HG02943 (cell line): Measurements from ENCODE around the gene MAN1A2.
"Not testable (repeated sequence)": the region's sequence is repeated elsewhere in the genome, so short reads cannot be mapped to it uniquely, and the experiment has no call there.

ENCODE experiments used
- ATAC-seq: cut with Tn5 transposase; IDR thresholded peaks from one replicate; pipeline ENCODE4 v1.9.1; 2021; ENCODE audit warnings: mild to moderate bottlenecking, low read depth, moderate library complexity; ENCODE audit not compliant: unreplicated experiment

Gene MAN1A2

DNA sequence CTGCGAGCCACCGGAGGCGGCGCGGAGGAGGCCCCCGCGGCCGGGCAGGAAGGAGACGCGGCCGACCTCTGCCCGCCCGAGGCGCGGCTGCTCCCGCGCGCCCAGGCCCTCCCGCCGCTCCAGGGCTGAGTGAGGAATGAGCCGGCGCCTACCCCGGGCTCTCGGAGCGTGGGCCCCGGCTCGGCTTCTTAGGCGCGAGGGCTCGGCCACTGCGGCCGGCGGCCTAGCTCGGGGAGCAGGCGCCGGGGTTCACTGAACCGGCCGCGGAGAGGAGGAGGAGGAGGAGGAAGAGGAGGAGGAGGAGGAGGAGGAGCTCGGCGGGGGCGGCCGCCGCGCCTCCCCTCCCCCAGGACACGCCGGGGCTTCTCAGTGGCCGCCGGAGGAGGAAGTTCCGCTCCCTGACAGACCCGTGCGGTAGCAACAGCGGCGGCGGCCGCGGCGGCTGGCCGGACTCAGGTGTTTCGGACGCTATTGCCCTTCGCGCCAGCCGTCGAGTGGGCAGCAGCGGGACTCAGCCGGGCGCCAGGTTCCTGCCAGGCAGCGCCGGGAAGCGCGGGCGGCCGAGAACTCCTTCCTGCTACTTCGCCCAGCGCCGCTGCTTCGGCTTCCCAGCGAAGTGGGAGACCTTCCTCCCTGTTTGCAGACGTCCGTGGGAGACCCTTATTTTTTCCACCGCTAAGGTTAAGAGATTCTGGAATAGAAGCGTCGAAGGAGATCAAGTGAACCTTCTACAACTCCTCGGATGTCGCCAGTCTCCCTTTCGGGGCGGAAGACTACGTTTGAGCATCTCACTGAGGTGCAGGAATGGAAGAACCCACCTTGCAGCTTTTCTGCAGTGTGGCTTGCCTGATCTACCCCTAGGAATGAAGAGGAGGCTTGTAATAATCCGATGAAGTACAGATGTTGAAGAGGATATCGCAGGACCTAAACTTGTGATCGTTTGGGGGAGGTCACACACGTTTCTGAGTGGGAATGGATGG is at the start of gene MAN1A2:
TSS of gene MAN1A2 (plus strand) at position 404 of the 980 bp plus-strand sequence. CDS start 735 bp downstream, outside the sequence.
- ATAC-seq = peak; percentile 65

DNA sequence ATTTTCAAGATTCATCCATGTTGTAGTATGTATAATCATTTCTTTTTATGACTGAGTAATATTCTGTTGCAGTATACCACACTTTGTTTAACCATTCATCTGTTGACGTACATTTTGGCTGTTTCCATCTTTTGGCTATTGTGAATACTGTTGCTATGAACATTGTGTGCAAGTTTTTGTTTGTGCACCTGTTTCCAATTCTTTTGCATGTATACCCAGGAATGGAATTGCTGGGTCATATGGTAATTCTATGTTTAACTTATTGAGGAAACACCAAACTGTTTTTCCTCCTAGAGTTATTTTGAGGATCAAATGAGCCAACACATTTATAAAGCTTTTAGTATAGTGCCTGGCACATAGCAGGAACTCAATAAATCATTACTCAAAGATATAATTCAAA is 49.2 kb upstream of the MAN1A2 start:
- ATAC-seq = no peak

DNA sequence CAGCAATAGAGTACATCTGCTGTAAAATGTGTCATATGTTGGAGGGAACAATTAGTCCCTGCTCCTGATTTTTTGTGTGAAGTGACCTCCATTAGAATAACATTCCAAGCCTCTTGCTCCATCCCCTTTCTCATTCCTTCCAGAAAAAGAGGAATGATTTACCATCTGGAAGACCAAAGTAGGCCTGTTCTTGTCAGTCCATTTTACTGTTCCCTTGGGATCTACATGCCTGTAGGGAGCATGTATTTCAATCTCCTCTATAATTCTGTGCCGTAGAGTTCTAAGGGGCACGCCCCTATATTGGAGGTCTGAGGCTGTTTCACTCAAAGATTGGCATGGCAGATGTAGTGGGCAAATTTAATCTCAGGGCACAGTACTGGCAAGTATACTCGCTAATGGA is 48.8 kb upstream of the MAN1A2 start:
- no peak for ATAC-seq

DNA sequence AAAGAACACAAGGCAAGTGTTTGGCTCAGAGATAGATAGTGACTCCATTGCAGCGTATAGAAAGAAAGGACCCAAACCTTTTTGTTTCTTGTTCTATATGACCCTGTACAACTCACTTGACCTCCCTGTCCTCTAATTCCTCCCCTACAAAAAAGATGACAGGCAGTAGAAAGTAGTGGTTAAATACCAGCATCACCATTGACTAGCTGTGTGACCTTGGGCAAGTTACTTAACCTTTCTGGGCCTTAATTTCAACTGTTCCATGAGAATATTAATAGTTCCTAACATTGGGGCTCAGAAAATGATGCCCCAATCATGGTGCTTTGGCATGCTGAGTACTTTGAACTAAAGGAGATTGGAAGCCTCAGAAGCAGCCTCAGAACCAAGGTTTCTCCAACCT is 46.7 kb upstream of the MAN1A2 start:
- no peak for ATAC-seq

DNA sequence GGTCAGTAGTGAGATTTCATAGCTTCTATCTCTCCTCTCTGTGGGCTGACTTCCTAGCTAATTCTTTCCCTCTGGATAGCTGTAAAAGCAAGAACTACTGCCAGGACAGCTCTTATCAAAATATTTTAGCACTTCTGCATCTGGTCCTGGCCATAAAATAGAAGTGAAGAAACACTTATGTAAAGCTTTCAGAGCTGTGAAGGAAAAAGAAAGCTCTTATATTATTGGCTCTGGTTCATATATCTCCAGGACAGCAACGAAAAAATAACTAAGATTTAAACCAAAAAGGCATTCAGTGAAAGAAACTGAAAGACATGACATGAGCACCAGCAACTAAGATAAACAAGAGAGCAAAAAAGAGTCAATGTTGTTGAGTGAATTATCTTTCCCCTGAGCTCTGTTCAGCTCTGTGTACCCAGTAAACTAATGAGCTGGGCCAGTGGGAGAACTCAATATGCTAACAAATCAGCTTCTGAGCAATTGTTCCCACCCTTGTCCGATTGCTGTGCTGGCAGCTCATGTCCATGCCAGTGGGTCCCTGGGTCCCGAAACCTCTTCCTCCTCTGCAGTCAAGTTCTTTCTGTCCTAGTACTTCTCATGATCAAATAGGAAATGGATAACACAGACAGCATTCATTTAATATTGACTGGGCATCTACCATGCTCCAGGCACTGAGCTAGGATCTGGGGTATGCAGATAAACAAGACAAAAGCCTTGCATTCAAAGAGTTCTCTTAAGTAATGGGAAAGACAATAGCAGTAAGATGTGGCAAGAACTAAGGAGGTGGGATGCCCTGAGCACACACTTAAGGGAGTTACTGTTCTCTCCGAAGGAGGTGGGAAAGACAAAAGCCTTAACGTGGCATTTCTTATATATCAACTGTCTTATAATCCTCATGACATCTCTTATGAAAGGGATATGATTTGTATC is 45.3 kb upstream of the MAN1A2 start:
- ATAC-seq = no peak

DNA sequence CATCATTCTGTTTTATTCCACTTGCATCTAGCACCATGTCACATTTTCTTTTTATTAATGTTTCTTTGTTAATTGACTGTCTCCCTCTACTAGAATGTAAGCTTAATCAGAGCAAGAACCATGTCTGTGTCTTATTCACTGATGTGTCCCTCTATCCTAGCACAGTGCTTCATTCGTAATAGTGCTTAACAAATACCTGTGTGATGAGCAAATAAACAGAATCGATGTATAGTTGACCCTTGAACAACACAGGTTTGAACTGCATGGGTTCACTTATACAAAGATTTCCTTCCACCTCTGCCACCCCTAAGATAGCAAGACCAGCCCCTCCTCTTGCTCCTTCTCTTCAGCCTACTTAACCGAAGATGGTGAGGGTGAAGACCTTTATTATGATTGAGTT is 42.9 kb upstream of the MAN1A2 start:
- ATAC-seq = no peak

DNA sequence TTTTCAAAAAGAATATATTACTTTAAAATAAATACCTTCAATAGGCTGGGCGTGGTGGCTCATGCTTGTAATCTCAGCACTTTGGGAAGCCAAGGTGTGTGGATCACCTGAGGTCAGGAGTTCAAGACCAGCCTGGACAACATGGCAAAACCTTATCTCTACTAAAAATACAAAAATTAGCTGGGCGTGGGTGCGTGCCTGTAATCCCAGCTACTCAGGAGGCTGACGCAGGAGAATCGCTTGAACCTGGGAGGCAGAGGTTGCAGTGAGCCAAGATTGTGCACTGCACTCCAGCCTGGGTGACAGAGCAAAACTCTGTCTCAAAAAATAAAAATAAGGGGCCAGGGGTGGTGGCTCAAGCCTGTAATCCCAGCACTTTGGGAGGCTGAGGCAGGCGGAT is 41.2 kb upstream of the MAN1A2 start:
- not testable (repeated sequence) for ATAC-seq

DNA sequence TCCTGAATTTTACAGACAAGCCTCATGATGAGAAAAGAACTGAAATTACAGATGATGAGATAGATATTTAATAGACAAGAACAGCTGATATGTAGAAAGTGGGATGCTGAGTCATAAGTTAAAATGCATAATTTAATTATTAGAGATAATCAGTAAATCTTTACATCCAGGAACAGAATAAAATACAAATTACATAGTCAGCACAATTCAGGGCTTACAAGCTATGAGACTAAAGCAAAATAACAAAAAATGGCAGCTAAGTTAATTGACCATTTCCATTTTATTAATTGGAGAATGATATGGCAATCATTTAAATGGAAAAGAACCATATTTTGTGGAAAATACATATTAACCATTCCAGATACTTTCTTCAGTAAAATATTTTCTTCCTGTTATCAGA is 40.2 kb upstream of the MAN1A2 start:
- no peak for ATAC-seq

DNA sequence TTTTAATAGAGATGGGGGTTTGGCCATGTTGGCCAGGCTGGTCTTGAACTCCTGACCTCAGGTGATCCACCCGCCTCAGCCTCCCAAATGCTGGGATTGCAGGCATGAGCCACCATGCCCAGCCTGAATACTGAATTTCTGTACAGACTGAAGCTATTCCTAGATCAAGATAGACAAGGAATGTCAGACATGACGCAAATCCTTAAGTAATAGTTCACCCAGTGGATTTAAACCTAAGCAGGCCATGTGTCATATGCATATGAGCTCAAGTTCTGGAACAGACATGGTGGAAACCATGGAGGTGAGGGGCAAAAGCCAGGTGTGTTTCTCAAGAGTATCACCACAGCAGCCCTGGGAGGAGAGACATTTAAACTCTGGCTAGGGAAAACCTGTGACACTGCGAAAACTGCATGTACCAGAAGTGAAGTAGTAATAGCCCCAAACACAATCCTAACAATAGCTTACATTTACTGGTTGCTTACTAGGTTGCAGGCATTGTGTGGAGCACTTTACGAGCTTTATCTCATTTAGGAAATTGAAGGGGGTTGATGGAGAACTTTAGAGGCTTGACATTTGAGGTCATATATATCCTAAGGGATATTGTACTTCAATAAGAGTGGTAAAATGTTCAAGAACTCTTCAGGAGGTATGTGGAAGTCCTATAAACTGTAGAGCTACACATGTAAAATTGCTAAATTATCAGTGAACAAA is 31.7 kb upstream of the MAN1A2 start:
- no peak for ATAC-seq

DNA sequence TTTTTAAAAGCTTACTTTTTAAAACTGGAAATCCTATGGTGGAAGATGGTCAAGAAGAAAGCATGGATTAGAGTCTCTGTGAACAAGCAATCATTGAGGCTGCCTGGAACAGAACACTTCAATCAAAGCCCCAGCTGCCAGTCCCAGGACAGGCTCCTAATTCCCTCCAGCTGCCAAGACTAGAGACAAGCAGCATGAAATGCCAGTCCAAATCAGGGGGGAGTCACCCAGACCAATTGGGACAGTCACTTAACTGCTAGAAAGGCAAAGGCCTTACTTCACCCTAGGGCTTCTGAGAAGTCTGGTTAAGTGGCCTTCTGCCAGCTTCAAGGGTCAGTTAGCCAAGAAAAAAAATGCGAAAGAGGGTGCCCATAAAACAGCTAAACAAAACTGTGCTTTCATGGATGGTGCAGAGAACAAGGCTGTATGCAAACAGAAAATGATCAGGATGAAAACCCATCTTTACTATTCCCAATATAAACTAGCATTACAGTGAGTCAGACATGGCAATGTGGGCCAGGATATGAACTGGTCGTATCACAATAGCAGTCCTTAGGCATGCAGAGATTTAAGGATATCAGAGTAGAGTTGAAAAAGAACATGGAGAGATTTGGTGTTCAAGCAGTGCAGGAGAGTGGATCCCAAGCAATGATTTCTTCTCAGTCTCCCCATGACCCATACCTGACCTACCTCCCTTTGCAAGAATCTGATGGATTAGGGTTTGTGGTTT is 31.0 kb upstream of the MAN1A2 start:
- no peak for ATAC-seq

DNA sequence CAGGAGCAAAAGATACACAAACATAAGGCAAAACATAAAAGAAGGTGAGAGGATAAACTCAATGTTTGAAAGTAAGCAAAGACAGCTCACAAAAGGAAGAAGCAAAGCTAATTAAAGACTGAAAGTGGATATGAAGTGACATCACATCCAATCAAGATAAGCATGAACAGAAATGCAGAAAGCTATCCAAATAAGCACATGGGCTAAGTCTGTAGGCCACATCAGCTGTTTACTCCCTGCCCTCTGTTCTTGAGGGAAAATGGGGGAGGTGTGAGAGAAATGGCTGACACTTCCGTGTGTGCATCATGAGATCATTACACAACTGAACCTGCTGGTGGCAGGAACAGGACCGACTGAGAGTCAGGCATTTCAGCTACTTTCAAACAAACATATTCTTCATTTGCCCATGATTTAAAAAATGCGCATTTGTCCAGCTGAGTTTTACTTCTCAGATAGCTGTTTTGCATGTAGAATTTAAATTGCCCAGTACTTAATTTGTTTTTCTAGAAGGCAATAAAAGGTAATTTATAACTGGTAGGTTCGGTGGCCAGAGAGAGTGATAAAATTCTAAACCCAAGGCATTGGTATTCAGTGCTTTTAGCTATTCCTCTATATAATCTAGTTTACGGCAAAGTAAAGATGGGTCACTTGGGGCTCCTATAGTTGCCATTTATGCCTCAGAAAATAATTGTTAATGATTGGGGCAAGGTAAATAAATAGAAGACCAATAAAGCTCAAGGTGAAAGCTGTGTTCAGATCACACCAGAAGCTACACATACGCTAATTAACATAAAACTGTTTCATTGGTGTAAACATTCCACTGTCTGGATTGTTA is 27.2 kb upstream of the MAN1A2 start:
- ATAC-seq = no peak

DNA sequence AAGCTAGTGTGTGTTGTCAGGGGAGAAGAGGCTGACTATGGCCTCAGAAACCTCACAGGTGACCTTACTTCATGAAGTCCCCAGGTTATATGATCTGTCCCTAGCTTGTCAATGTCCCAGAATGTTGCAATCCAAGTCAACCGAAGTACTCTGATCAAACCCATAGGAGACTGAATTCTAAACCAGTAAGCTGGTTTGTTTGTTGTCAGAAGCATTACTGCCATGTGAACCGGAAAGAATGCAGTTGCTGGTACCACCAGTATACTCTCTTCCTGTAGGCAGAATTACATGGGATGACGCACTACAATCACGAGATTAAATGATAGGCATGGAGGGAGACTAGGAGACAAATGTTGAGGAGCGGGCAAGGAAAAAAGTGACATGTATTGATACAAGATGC is 26.1 kb upstream of the MAN1A2 start:
- ATAC-seq = no peak

DNA sequence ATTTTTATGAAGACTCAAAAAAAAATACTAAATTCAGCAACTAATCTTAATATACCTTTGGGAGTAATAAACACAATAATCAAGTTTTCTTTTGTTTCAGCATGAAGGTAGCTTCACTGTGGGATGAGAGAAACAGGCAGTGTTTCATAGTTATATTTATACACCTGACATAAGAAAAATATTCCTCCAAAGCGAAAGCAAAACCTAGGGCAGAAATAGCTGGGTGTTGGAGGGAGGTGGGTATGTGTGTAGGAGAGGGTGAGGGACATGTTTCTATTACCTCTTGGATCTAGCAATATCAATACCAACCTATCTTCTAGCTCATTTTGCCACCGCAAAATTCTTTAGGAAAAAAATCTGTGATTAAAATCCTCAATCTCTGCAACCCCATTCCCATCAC is 24.9 kb upstream of the MAN1A2 start:
- ATAC-seq = no peak

DNA sequence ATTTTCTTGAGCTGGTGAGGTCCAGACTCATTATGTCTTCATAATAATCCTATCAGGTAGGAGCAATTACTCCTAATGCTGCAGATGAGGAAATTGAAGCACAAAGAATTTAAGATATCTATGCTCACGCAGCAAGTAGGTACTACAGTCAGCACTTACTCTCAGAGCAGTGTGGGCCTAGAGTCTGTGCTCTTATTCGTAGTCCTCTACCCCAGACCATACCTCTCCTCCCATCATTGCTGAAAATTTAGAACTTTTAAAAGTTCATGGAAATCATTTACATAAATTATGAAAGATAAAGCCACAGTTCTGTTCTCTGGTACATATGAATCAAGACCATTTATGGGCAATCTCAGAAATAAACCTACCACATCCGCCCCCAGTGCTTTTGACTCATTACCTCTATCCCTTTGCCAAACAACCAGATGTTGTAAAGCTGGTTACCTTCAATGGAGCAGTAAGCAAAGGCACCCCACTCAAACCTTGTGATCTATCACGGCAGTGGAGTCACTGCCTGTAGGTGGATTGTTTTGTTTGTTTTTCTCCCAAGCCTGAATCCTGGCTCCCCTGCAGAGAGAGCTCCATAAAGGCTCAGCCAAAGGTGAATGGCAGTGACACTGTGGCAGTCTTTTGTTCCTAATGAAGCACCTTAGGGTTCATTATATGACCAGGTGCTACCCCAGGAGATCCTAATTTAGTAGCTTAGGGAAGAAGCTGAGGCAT is 20.9 kb upstream of the MAN1A2 start:
- no peak for ATAC-seq

DNA sequence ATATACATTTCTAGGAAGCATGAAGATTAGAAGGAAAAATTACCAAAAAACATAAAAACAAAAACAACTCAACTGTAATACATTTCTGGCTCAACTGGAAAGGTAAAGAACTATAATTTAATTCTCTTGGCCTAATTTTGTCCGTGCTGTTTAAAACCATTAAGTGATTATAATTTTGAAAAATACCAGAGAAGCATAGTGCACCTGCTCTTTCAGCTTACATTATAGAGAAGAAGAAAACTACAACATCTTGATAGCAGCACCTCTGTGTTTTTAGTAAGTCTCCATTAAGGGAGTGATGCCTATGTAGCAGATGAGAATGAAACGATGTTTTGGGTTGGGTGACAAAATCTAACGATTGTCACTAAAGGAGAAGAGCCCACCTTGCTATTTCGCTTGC is 19.3 kb upstream of the MAN1A2 start:
- ATAC-seq = no peak

DNA sequence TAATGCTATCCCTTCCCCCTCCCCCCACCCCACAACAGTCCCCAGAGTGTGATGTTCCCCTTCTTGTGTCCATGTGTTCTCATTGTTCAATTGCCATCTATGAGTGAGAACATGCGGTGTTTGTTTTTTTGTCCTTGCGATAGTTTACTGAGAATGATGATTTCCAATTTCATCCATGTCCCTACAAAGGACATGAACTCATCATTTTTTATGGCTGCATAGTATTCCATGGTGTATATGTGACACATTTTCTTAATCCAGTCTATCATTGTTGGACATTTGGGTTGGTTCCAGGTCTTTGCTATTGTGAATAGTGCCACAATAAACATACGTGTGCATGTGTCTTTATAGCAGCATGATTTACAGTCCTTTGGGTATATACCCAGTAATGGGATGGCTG is 14.6 kb upstream of the MAN1A2 start:
- ATAC-seq = not testable (repeated sequence)

DNA sequence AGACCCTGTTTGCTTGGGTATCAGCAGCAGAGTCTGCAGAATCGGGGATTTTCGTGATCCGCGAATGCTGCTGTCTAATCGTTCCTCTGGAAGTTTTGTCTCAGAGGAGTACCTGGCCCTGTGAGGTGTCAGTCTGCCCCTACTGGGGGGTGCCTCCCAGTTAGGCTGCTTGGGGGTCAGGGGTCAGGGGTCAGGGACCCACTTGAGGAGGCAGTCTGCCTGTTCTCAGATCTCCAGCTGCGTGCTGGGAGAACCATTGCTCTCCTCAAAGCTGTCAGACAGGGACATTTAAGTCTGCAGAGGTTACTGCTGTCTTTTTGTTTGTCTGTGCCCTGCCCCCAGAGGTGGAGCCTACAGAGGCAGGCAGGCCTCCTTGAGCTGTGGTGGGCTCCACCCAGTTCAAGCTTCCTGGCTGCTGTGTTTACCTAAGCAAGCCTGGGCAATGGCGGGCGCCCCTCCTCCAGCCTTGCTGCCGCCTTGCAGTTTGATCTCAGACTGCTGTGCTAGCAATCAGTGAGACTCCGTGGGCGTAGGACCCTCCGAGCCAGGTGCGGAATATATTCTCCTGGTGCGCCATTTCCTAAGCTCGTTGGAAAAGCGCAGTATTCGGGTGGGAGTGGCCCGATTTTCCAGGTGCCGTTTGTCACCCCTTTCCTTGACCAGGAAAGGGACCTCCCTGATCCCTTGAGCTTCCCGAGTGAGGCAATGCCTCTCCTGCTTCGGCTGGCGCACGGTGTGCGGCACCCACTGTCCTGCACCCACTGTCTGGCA is 9.2 kb upstream of the MAN1A2 start:
- not testable (repeated sequence) for ATAC-seq

DNA sequence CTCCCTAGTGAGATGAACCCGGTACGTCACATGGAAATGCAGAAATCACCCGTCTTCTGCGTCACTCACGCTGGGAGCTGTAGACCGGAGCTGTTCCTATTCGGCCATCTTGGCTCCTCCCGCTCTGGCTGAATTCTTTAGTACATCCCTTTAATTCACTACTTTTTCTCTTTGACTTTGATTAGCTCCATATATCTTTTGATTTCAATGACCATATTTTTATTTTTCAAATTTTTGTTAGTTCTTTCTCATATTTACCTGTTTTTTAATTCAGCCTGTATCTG is 8.7 kb upstream of the MAN1A2 start:
- ATAC-seq = not testable (repeated sequence)
